Stimulated activated CD4-positive, alpha-beta T cell treated with anti-CD3 and anti-CD28 coated beads, Interleukin-4, amount 100 ng/mL, for 1 hour (primary cell): ENCODE results near the gene FAM111B.
"Not testable (repeated sequence)": the region's sequence is repeated elsewhere in the genome, so short reads cannot be mapped to it uniquely, and the experiment has no call there.

Source experiments
- DNase-seq: peaks from one replicate; pipeline ENCODE4 v3.0.0-alpha.2; 2020

The FAM111B gene

DNA sequence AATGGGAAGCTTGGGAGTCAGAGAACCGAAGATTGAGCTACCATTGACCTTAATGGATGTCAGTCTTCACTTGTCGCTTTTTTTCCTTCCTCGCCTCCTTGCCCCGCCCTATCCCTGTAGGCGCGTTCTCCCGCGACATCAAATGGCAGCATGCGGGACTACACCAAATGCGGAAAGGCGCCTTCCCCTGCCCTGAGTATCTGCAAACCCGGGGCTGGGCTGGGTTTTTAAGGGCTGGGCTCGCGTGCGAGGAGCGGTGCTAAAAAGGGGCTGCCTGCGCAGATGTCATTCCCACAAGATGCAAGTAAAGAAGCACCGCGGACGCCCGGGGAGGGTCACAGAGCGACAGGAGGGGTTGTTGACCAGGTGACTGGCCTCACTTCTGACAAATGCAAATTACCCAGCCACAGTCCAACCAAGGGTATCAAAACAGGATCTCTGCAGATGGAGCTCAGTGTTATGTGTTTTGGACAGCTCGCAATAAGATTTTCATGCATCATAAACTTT, 4.7 kb upstream of the FAM111B start:
- peak; percentile 56 for DNase-seq

DNA sequence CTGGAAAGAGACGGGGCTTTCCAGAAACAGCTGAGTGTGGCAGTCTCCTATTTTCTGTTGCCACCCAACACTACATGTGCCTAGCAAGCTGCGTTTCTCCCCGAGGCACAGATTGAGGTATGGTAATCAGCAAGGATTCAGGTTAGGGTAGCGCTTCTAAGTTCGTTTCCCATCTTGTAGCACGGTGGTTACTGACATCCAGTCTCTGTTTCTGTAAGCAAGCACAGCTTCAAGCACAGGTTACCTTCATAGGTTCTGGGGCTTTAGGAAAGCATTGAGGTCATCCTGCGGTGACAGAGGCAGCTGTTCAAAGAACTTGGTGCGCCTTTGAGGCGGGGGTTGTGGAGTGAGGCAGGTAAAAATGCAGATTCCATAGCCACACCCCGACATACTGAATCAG, 684 bp downstream of the FAM111B start:
- not testable (repeated sequence) for DNase-seq

DNA sequence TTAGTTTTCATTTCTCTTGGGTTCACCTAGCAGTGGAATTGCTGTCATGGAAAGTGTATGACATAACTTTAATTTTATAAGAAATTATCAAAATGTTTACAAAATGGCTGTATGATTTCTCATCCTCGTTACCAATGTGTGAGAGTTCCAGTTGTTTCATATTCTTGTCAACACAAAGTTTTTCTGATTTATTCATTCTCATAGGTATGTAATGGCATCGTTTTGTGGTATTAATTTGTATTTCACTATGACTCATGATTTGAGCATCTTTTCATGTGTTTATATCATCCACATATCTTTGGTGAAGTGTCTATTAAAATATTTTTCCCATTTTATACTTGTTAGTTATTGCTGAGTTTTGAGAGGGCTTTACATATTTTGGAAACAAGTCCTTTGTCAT, 5.5 kb downstream of the FAM111B start:
- DNase-seq: no peak

DNA sequence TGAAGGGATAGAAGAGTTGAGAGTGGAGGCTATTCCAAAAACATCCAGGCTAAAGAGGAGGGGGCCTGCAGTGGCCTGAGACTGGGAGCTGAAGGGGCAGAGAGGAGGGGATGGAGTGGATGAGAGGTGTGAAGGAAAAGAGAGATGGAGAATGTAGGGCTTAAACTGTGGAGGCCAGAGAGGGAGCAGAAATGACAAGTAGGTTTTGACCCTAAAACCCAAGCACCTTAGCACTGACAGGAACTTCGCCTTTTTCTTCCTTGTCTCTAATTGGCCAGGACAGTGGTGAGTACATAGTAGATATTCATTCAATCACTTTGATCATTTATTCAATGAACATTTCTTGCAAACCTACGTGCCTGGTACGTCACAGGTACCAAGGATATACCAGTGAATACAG, 7.3 kb downstream of the FAM111B start:
- DNase-seq: no peak

DNA sequence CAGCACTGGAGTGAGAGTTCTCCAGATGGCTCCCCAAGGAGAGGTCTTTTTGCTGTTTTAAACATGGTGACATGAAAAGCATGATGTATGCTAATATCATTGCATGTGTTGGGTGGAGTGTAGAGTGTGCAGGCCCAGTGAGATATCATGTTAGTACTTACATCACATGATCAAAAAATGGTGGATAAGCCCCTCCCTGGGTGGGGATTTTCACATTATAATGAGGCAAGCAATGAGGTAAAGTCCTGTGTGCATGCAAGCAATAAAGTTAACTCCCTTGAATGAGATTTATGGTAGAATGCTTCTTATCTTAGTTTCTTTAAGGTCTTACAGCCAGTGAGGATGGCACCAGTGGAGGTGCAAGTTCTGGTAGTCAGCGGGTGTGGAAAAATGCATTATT, 8.5 kb downstream of the FAM111B start:
- DNase-seq: no peak

DNA sequence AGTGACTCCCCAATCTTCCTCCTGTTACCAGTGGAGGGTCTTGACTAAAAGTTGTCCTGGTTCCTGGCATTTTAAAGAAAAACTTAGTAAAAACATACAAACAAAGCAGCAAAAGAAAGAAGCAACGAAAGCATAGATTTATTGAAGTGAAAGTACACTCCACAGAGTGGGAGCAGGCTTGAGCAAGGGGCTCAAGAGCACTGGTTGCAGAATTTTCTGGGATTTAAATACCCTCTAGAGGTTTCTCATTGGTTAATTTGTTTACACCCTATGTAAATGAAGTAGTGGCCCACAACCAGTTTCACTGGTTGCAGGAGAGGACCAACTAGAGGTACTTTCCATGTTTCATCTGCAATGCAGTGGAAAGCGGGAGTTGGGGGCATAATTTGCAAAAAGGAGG, 10.7 kb downstream of the FAM111B start:
- no peak for DNase-seq

DNA sequence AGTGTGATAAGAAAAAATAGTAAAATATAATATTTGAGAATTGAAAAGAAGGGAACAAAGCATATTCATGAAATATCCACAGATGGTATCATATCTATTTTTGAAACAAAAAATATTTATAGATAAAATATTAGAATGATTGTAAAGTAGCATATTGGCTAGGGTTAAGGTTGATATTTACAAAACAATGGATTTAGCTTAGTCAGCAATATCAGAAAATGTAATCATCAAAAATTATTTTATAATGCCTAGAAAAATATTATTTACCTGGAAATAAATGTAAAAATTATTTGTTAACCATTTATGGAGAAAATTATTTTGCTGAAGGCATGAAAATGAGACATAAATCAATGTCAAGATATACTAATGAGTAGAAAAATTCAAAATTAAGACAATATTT, 12.8 kb downstream of the FAM111B start:
- no peak for DNase-seq

DNA sequence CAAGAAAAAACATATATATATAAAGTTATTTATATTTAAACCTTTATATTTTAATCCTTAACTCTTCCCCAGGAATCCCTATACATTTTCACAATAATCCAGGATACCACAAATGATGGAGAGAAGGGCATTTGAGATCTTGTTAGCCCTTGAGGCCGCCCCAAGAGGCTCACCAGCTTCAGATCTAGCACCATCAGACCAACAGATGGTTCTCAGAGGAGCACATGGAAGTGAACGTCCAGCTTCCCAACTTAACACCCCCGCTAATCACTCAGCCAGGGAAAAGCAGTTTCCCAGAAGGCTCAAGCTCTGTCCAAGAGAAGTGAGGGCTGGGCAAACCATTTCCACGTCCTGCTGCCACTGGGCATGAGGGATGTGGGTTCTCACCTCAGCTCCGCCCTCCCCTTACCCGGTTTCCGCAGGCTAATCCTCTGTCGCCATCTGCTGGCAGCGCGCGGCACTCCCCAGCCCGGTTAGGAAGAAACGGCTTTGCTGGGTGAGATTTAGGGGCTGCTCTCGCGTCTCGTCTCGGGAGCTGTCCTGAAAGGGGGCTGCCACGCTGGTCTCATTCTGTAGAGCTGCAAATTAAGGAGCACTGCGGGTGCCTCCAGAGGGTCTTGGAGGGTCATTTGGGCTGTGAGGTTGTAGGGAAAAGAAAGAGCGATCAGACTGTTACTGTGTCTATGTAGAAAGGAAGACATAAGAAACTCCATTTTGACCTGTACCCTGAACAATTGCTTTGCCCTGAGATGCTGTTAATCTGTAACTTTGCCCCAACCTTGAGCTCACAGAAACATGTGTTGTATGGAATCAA, 28.8 kb downstream of the FAM111B start:
- DNase-seq: peak; percentile 89

DNA sequence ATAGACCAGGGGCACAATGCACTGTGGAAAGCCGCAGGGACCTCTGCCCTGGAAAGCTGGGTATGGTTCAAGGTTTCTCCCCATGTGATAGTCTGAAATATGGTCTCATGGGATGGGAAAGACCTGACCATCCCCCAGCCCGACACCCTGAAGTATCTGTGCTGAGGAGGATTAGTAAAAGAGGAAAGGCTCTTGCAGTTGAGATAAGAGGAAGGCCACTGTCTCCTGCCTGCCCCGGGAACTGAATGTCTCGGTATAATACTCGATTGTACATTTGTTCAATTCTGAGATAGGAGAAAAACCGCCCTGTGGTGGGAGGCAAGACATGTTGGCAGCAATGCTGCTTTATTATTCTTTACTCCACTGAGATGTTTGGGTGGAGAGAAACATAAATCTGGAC, 29.5 kb downstream of the FAM111B start:
- DNase-seq: not testable (repeated sequence)

DNA sequence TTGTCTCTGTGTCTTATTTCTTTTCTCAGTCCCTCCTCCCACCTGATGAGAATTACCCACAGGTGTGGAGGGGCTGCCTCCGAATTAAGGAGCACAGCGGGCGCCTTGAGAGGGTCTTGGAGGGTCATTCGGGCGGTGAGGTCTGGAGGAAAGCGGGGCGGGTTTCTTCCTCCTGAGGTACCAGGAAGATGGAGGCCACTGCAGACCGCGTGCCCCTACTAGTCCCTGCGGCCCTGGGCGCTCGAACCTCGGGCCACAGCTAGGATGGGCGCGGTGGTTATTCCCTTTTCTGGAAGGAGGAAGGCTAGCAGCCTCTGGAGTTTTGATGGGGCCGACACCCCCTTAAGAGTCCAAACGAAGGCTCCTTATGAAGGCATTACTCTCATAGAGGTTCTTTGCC, 30.2 kb downstream of the FAM111B start:
- DNase-seq: no peak

DNA sequence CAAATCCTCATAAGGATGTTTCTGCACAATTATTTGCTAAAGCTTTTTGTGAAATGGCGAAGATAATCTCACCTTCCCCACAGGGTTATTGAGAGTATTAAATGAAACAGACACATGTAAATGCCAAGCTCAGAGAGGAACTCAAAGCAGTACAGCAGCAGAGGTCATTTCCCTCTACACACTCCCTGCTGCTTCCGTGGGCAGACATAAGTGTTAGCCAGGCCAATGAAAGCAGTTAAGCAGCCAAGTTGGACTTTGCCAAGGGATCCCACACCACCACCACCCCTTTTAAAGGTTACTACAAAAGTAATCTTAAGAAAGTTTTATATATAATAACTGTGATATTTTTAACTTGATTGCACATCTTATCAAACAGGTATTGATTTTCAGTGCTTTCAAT, 31.6 kb downstream of the FAM111B start:
- no peak for DNase-seq

DNA sequence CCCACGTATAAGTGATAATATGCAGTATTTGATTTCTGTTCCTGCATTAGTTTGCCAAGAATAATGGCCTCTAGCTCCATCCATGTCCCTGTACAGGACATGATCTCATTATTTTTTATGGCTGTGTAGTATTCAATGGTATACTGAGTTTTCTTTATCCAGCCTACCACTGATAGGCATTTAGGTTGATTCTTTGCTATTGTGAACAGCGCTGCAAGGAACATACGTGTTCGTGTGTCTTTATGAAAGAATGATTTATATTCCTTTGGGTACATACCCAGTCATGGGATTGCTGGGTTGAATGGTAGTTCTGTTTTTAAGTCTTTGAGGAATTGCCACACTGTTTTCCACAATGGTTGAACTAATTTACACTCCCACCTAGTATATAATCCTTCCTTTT, 34.2 kb downstream of the FAM111B start:
- DNase-seq: no peak

DNA sequence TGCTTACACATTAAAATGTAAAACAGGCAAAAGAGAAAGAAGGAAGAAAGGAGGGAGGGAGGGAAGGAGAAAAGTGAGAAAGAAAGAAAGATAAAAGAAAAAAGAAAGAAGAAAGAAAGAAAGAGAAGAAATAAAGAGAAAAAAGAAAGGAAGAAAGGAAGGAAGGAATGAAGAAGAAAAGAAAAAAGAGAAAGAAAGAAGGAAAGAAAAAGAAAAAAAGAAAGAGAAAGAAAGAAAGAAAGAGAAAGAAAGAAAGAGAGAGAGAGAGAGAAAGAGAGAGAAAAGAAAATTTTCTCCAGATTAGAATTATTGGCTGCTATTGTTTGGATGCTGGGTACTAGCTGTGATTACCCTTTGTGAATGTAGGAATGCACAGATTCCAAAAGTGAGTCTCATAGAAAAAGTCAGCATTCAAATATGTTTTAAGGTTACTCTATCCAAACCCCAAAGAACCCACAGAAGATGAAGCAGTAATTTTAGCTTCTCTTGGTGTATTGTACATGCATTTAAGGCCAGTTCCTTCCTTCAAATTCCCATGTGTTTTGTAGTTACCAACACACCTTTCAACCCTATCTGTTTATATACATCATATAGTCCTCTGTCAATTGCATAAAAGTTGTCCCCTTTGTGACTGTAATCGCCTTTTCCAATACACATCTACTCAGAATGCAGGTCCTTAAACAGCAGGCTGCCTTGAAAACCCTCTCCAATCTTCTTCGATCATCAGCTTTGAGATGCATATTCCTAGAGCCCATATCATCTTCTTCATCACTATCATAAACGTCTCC, 34.8 kb downstream of the FAM111B start:
- no peak for DNase-seq

DNA sequence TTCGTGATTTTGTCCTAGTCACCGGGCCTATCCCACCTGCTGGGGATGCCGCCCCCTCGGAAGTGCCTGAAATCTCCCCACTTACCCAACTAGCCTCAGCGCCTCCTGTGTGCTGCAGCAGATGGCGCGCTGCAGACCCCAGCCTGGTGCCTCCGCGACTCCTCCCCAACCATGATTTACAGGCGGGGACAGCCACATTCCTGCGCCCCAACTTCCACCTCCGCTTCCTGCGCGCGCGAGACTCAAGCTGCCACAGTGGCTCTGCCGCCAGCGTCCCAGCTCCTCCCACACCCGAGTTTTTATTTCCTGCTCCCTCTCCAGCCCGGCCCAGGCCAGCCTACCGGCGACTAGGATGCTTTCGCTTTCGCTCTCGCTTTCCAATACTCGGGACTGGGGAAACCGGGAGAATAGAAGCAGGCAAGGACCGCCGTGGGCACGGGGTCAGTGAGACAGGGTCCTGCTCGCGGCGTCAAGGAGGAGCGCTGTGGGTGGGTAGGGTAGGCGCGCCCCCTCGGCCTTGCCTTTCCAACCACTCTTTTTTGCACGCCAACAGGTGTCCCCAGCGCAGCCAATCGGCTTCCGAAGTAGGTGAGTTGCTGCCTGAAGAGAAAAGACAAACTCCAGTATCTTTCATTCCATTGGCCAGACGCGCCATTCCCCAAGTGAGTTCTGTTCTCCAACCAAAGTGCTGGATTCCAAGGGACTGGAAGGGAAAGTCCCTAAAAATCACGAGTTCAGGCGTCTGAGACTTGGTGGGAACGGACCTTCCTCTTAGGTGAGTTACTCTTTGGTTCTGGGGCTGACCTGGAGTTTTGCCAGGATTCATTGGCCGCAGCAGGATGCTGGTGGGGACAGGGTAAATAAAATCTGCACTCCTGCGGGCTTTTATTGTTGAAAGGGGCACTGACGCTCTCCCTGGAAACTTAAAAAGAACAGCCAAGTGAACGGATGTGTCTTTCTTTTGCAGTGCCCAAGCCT, 35.8 kb downstream of the FAM111B start, which contains the start of gene FAM111A:
TSS of gene FAM111A (plus strand) at position 327 of the 978 bp plus-strand sequence. CDS start 6,017 bp downstream, outside the sequence.
- peak; percentile 75 for DNase-seq

DNA sequence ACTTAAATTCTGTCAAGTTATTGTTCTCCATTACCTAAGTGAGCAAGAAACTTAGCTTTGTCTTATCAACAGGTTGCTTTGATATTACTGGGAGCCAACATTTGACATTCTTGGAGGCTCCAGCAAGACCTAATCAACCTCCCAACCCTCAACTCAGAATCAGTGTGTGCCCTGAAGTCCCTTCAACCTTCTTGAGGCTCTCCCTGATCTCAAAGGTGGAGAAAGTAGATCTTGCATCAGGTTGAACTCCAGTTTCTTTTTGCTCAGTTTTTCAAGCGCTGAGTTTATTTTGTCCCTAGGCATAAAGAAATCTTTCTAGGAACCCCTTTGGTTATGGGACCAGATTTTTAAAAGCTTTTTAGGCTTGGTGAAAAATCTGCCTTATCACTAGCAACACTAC, 37.1 kb downstream of the FAM111B start:
- no peak for DNase-seq

DNA sequence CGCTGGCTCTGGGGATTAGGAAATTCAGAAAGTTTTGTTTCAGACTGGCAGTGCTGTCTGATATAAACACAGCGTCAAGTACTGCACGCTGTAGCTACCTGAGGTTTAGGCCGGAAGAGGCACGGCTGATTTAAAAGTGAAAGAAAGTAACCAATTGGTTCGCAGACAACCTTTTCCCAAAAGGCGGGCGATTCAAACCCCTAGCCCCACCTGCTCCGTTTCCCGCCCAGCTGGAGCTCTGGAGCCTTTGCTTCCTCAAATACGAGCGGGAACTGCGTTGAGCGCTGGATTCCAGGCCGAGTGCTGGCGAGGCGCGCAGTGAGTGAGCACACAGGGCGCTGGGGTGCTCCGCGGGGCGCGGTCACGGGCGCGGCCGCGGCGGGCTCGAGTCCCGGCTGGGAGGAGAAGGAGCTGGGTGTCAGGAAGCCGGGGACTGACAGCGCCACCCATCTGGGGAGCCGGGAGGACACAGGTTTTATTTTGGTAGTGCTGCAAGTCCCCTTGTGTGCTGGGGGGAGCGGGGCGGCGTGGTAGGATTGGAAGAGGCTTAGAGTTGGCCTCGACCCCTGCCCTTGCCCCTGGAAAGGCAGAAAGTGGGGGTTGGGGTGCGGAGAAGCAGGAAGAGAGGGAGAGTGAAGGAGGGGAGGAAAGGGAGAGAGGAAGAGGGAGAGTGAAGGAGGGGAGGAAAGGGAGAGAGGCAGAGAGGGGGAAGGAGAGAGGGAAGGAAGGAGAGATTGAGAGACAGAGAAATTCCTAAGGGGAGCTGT, 37.7 kb downstream of the FAM111B start:
- peak; percentile 54 for DNase-seq

DNA sequence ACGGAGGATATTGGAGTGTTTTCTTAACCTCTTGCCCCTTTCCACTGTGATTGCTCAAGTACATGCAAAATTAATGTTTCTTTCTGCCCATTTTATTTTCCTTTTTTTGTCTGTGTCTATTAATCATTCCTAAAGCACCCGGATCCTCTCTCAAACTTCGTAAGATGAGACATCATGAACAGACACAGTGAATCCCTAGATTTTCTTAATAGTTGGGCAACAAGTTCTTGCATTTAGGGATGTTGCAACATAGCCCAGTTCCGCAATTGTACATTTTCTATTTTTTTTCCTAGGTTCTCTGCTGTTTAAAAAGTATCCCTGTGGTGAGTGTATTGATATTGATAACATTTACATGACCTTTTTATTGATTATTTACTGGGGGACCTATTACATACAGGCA, 38.5 kb downstream of the FAM111B start:
- no peak for DNase-seq

DNA sequence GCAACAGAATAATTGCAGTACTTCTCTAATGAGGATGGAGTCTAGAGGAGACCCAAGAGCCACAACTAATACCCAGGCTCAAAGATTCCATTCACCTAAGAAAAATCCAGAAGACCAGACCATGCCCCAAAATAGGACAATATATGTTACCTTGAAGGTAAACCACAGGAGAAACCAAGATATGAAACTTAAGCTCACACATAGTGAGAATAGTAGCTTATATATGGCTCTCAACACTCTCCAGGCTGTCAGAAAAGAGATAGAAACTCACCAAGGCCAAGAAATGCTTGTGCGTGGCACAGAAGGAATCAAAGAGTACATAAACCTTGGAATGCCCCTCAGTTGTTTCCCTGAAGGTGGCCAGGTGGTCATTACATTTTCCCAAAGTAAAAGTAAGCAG, 44.7 kb downstream of the FAM111B start:
- DNase-seq: no peak

DNA sequence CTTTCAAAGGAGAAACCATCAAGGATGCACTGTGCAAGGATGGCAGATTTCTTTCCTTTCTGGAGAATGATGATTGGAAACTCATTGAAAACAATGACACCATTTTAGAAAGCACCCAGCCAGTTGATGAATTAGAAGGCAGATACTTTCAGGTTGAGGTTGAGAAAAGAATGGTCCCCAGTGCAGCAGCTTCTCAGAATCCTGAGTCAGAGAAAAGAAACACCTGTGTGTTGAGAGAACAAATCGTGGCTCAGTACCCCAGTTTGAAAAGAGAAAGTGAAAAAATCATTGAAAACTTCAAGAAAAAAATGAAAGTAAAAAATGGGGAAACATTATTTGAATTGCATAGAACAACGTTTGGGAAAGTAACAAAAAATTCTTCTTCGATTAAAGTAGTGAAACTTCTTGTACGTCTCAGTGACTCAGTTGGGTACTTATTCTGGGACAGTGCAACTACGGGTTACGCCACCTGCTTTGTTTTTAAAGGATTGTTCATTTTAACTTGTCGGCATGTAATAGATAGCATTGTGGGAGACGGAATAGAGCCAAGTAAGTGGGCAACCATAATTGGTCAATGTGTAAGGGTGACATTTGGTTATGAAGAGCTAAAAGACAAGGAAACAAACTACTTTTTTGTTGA, 45.4 kb downstream of the FAM111B start:
- no peak for DNase-seq

DNA sequence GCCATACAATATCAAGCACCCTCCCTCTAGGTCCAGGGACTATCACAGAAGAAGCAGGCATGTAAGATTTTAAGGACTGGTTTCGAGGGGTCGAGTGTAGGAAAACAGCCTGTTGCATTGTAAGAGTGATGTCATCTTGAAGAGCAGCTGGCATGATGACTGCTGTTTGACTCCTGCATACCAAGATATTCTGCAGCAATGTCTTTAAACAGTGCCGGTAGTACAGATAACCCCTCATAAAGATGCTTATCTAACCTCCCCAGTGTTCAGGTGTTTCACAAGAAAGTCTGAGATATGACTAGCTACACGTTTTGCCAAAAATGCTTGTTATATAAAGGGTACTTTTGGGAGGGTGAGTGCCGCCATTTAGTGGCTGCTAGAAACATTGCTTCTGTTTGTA, 47.6 kb downstream of the FAM111B start:
- DNase-seq: no peak

DNA sequence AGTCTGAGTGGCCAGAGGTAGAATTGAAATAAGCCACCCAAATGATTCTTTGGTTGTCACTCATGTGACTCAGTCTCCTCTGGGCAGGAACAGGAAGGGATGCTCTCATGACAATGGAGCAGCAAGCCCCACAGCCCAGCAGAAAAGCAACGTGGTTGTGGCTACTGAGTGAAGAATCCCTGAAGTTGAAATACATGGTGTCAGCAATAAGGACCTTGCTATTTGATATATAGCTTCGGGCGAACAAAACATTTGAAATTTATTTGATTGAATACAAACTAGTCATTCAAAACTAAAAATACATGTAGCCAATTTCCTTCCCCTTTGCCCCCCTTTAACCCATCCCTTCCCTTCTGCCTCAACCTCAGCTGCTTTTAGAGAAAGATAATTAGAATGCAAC, 50.4 kb downstream of the FAM111B start:
- no peak for DNase-seq
